Middle frontal gyrus (tissue), 1 donor: ENCODE measurements around the gene MSRB2.
A peak's percentile ranks its signal among the peaks of the same experiment; 100 is the strongest.

Experiments
- DNase-seq: peaks from one replicate; pipeline ENCODE4 v3.0.0-alpha.2; 2015; ENCODE audit warnings: low spot score; ENCODE audit errors: extremely low spot score

The MSRB2 gene

DNA sequence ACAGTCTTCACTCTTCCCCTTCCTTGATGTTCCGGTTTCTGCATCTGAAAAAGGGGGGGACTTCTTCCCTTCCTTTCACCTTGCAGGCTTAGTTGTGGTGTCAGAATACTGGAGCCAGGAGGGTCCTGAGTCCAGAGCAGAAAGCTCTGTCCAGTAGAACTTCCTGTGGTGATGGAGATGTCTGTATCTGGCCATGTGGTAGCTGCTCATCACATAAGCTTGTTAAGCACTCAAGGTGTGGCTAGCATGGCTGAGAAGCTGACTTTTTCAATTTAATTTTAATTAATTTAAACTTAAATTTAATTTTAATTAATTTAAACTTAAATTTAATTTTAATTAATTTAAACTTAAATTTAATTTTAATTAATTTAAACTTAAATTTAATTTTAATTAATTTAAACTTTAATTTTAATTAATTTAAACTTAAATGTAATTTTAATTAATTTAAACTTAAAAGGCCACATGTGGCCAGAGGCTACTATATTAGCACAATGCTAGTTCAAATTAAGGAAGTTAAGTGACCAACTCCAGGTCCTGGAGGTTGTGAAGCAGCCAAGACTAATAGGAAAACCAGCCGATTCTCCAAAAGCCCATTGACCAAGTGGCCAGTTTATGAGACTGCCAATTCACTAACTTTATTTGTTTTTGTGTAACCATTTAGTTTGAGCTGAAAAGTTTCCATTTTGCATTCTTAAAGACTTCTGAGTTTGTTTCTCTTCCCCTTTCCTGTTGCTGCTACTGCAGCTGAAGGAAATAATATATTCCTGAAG, 16.3 kb downstream of the MSRB2 start:
- no peak for DNase-seq

DNA sequence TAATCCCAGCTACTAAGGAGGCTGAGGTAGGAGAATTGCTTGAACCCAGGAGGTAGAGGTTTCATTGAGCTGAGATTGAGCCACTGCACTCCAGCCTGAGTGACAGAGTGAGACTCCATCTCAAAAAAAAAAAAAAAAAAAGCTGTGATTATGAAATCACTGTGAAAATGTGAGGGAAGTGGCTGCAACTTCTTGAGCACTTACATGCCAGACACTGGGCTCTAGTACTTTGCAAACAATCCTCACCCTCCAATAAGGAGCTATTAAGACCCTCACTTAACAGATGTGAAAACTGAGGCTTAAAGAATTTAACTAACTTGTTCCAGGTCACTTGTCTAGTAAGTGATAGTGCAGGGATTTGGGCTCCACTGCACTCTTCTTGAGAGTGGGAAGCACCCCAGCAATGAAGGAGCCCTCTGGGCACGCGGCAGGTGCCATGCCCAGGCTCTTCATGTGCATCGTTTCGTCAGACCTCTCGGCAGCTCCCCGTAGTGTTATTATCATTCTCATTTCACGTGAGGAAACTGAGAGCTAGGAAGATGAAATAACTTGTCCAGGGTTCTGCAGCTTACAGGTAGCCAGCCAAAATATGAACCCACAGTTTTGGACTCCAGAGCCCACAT, 19.0 kb downstream of the MSRB2 start:
- DNase-seq, result no peak

DNA sequence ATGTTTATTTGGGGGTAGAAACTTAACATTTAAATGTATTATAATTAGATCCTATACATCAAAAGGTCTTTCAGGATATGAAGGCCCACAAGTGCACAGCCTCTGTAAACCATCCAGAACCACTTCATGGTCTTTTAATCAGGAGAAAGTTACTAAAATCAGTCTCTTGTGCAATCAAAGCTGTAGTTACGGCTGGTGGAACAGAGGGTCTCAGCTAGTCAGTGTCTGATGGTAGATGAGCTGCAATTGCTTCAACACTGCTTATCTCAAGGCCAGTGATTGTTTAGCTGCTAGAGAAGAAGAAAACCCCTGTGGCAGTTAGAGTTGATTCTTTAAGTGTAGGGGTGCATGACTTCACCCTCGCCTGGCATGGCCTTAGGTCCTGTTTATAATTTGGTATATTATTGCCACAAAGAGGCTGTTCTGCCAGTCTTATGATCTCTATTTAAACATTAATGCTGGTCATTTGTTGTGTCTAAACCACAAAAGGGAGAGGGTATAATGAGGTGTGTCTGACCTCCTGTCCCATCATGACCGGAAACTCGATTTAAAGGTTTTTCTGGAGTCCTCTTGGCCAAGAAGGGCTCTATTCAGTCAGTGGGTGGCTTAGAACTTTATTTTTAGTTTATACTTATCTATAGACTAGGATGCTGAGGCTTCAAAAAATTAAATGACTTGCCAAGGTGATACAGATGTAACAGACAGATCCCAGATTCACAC, 21.3 kb downstream of the MSRB2 start:
- DNase-seq, result no peak

DNA sequence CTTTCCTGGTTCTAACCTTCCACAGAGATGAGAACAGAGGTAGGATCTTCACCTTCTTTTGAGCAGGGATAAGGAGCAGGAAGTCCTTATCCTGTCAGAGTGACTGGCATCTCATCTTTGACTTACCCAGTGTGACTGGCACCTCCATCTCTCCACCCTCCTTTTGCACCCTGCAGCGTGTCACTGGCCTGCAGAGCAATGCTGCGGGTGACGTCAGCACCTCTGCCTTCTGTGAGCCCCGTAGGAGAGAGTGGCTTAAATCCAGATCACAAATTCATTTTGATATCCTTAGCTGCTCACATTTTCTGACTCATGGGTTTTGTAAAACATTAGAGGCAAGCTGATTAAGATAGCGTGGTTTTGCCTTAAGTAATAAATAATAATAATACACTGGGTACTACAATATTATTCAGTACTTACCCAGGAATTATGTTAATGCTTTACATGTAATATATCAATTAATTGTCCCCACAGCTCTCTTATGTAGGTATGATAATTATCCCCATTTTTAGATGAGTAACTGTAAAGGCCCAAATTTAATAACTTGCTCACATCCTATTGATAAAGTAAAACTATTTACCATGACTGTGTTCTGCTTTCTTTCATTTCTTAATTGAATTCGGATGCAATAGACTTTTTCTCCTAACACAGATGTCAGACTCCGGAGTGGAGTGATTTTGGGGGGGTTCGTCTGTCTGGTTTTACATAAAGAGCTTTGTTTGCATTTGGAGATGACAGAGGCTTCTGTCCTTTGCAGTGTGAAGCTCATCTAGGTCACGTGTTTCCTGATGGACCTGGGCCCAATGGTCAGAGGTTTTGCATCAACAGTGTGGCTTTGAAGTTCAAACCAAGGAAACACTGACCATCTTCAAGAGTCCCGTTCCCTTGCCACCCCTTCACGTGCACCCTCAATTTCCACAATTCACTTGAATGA, 24.9 kb downstream of the MSRB2 start:
- DNase-seq, result peak; percentile 60

DNA sequence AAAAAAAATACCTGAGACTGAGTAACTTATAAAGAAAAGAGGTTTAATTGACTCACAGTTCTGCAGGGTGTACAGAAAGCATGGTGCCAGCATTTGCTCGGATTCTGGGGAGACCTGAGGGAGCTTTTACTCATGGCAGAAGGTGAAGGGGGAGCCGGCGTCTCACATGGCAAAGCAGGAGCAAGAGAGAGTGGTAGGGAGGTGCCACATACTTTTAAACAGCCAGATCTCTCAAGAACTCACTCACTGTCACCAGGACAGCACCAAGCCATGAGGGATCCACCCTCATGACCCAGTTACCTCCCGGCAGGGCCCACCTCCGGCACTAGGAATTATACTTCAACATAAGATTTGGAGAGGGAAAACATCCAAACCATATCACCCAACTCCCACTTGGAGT, 25.8 kb downstream of the MSRB2 start:
- DNase-seq, result no peak

DNA sequence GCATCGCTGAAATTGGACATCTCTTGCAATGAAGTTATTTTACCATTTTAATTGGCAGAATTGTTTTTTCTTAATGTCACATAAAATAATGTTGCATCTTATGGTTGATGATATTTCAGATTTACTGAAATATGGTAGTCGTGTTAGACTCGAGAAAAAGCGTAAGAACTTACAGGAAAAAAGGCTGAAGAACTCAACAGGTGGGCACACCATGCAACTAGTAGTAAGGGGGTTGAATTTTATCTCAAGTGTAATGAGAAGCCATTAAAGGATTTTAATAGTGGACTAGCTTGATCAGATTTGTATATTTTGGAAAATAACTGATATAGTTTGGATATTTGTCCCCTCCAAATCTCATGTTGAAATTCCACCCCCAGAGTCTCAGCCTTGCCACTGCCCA, 41.1 kb downstream of the MSRB2 start:
- no peak for DNase-seq

DNA sequence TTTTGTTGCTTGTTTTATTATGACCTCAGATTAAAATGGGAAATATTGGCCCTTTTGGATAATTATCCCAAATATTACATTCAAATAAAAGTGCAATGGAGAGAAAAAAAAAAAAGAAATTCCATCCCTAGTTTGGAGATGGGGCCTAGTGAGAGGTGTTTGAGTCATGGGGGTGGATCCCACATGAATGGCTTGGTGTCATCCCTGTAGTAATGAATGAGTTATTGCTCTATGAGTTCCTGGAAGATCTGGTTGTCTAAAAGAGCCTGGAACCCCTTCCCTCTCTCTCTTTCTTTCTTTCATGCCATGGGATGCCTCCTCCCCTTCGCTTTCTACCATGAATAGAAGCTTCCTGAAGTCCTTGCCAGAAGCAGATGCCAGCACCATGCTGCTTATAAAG, 44.3 kb downstream of the MSRB2 start:
- DNase-seq, result no peak

DNA sequence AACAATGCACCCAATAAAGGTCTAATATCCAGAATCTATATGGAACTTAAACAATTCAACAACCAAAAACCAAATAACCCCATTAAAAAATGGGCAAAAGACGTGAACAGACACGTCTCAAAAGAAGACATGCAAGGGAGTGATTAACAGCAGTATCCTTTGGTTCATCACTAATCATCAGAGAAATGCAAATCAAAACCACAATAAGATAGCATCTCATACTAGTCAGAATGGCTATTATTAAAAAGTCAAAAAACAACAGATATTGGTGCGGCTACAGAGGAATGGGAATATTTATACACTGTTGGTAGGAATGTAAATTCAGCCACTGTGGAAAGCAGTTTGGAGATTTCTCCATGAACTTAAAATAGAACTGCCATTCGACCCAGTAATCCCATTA, 46.6 kb downstream of the MSRB2 start:
- DNase-seq, result no peak

DNA sequence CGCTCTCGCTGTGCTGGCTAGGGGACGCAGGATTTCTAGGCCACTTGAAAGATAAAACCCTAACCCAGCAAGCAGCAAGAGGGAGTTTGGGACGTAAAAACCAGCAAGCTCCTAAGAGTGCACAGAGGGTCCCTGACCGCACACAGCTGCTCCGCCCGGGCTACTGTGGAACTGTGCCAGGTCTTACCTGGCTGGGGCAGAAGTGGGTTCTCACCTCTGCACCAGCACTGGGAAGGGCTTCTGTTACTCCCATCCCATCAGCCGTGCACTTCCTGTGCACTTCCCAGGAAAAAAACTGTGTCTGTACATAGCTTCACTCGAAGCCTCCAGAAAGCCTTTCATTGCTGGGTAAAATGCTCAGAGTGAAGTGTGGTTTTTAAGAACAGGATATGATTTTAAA, 50.9 kb downstream of the MSRB2 start:
- no peak for DNase-seq

DNA sequence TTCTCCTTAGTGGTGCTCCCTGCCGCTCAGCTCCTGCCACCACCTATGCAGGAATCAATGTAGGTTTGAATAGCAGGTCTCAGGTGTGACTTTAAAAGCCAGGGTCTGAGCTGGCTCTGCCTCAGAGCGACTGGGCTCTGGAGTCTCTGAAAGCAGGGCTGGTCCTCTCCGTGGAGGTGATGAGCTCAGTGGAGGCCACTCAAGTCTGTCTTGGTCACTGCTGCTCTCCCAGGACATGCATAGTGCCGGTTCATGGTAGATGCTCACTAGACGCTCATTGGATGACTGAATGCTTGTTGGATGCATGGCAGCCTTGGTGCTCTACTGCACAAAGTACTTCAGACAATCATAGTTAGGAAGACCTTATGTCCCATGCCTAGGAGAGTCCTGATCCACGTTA, 51.7 kb downstream of the MSRB2 start:
- no peak for DNase-seq

DNA sequence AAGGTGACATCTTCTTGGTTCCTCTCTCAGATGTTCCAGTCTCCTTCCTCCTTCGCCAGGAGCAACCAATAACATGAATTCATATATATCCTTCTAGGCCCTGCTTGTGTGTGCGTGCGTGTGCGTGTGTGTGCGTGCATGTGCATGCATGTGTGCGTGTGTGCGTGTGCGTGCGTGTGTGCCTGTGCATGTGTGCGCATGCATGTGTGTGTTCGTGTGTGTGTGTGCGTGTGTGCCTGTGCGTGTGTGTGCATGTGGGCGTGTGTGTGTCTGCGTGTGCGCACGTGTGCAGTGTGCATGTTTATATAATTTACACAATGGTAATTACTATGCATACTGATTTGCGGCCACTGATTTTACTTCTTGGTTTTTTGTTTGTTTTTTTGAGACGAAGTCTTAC, 52.8 kb downstream of the MSRB2 start:
- DNase-seq, result no peak

DNA sequence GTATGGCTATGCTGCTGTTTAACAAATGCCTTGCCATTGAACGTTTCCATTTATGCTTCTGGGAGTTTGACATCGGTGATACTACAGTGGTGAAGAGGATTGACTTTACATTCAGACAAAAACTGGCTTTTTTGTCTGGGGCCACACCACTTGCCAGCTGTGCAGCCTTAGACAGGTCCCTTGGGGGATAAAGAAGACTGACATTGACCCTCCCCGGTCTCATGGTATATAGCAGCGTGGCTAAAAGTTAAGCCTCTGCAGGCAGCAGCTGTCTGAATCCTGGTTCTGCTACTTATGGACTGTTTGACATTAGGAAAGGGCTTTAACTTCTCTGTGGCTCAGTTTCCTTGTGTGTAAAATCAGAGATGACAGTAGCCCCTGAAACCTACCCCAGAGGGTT, 54.7 kb downstream of the MSRB2 start:
- no peak for DNase-seq

DNA sequence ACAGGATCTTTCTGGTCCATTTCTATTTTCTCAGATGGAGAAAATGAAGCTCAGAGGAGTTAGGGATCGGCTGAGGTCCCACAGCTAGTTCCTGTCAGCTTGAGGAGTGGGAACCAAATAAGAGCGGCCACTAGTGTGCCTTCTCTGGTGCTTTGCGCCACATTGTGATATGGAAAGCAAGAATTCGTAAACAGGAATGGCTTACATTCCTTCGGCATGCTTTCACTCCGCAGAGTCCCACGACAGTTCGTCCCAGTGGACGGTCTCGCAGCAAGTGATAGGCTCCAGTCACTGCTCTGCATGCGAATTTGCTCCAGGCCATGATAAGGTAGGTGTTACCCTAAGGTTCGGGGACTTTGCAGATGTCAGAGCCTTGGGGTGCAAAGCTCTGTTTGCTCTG, 55.2 kb downstream of the MSRB2 start:
- DNase-seq, result no peak

DNA sequence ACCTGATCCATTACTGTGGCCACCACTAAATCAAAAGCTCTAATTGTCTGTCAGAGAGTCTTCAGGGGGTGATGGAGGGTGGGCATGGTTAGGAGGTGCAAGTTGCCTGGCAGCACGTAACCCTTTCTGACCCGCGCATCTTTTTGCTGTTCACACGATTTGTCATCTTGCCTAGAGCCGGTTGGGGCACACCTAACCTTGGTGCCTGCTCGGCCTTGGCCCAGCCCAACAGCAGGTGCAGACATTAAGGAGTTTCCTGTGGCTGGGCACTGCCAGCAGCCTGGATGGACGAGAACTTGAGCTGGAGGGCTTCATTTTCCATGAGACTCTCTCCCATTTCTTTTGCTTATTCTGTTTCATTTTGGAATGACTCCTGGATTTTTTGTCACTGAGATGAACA, 55.7 kb downstream of the MSRB2 start:
- no peak for DNase-seq

DNA sequence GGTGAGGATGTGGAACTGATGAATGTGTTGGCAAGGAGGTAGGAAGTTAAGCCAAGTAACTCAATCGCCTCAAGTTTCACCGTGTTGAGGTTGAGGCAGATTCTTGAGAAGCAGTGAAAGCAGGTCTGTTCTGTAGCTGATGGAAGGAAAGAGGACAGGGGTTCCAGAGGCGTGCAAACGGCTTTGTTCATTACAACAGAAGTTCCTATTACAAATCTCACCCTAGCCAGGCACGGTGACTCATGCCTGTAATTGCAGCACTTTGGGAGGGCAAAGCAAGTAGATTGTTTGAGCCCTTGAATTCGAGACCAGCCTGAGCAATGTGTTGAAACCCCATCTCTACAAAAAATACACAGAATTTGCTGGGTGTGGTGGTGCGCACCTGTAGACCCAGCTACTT, 59.8 kb downstream of the MSRB2 start:
- DNase-seq, result no peak

DNA sequence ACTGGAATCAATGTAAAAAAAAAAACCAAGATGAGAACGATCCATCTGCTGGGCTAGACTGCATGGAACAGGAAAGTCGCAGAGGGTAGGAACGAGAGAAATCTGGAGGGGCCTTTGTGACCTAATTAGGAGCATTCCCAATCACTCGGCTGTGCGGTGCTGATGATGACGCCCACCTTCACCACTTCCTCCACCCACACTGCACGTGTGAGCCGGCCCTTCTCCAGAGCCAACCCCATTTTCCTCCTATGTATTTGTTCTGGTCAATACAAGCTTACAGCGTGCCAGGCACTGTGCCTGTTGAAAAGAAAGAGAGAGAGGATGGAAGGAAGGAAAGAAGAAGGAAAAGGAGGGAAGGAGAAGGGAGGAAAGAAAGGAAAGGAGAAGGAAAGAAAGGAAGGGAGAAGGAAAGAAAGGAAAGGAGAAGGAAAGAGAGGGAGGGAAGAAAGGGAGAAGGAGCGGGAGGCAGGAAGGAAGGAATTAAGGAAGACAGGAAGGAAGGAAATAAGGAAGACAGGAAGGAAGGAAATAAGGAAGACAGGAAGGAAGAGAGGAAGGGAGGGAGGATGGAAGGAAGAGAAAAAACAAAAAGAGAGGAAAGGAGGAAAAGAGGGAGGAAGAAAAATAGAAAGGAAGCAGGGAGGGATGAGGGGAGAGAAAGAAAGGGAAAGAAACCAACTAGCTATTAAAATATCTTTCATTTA, 61.2 kb downstream of the MSRB2 start:
- no peak for DNase-seq

DNA sequence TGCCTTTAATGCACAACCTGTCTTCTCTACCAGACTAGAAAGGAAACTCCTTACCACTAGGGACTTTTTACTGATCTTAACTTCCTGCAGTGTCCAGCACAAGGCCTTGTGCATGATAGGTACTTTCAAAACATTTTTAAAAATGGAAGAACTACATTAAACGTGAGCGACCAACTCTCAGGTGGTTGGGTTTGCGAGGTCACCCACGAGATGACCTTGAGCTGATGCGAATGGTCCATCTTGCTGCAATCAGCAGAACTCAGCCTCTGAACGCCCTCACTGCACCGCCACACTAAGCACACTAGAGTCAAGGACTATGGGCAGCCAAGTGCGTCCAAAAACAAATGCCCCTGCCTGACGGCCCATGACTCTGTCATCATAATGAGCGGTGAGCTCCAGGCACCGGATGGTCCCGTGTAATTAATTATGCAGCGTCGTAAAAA, 61.9 kb downstream of the MSRB2 start:
- no peak for DNase-seq

DNA sequence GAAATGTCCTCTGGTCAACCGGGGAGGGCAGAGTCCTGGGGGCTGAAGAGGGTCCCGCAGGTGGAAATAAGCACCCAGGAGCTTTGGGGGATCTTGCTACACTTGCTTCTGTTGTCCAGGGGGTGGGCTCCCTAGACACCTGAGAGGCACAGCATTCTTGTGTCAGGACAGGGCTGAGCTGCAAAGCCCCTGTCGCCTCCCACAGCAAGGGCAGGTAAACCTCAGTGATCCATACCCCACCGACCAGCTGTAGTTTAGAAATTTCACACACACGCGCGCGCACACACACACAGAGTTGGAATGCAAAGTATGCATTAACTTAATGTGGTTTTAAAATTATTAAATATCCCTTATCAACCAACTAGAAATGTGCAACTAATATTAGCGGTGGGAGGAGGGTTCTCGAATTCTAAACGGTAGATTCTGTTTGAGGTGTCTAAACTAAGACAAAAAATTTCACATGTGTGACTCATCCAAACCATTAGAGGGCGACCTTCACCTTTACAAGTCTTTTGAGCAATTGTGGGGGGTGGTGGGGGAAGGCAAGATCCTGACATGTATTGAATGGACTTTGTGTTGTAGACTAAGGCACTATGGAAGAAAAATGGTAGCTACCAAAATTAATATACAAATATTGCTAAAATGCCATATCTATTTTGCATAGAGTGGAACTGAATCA, 62.5 kb downstream of the MSRB2 start:
- DNase-seq, result no peak

DNA sequence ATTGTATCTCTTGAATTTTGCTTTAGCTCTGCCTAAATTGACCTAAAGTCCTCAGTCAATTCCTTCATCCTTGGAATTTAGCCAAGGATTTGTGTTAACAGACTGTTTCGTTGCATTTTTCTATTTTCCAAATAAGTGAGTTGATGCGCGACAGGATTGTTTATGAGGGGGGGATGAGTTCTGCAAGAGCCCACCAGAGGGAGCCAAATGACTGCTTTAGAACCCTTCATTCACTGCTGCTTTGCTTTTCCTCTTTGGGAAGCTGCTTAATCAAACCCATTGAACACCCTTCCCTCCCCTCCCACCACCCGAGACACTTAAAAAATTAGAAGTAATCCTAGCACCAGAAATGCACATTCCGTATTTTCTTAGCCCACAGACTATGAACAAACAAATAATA, 63.0 kb downstream of the MSRB2 start:
- DNase-seq, result peak; percentile 25

DNA sequence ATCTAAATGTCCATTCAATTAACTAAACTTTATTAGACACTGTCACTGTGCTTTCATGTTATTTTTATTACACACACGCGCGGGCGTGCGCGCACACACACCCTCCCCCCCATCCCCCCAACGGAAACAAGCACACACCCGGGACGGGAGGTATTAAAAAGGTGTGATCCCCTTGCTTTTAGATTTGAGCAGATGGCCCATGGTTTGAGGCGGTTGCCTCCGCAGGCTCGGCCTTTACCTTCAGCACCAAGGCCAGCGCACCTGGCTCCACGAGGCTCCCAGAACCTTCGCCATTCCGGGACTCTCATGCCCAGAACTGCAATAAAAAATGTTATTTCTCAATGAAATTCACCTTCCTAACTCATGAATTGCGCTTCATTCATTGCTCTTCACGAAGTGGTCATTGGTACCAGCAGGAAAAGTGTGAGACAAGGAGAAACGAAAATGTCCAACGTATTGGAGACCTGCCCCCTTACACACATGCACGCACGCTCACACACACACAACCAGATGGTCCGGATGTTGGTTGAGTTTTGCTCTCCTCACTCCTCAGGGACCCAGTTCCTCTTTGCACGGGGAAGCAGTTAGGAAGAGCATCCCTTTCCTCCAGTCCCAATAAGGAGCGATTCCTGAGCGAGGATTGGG, 76.0 kb downstream of the MSRB2 start:
- DNase-seq, result no peak
